Effector memory CD8-positive, alpha-beta T cell (primary cell): ENCODE results near the gene ARSK.
A peak's percentile ranks its signal among the peaks of the same experiment; 100 is the strongest.

ENCODE experiments used
- ATAC-seq: fragments of 150-1000 bp; cut with Tn5 transposase; replicated peaks from 2 replicates; pipeline ENCODE4 v1.10.0; 2021; ENCODE audit warnings: mild to moderate bottlenecking, moderate library complexity
- DNase-seq, 3 experiments: peaks; one replicate each; pipeline ENCODE4 v3.0.0; 2021
- H3K27ac Mint-ChIP-seq, 2 donors: one replicate each; pipeline ENCODE4 v1.8.0; 2022; ENCODE audit warnings: mild to moderate bottlenecking in 2 of 2, mixed read lengths in 2 of 2, moderate library complexity in 2 of 2
- H3K27me3 Mint-ChIP-seq, 2 donors: one replicate each; pipeline ENCODE4 v1.8.0; 2022; ENCODE audit warnings: mixed read lengths in 2 of 2
- H3K36me3 Mint-ChIP-seq: one replicate; pipeline ENCODE4 v1.8.0; 2022; ENCODE audit warnings: mild to moderate bottlenecking, moderate library complexity, mixed read lengths; ENCODE audit not compliant: insufficient read depth
- H3K4me1 Mint-ChIP-seq, 2 donors: one replicate each; pipeline ENCODE4 v1.8.0; 2022; ENCODE audit warnings: low read depth in 2 of 2, mixed read lengths in 2 of 2
- H3K4me3 Mint-ChIP-seq, 2 donors: one replicate each; pipeline ENCODE4 v1.8.0; 2022; ENCODE audit warnings: mild to moderate bottlenecking in 2 of 2, mixed read lengths in 2 of 2, moderate library complexity in 2 of 2
- H3K9me3 Mint-ChIP-seq, 2 donors: one replicate each; pipeline ENCODE4 v1.8.0; 2022; ENCODE audit warnings: mixed read lengths in 2 of 2
- total RNA-seq, 9 experiments: gene quantifications; one replicate each; lab custom pipeline; 2026; lab: John Stamatoyannopoulos, UW

Gene ARSK
- 4.8 to 14.0 (median 6.6) reads per million in 9 experiments for total RNA-seq

- Mint-ChIP-seq H3K36me3 (peaks cover 32% of the 10 kb centered on the region), H3K4me3 (peak within 1 kb of the TSS; percentile 96), H3K27ac (peak within 1 kb of the TSS; percentile 90 to 94), H3K27me3 (no peaks in the 10 kb centered on the region), H3K4me1 (peaks cover 32% of the 10 kb centered on the region in 2 donors), H3K9me3 (no peaks in the 10 kb centered on the region)
- ATAC-seq (peak; percentile 83), DNase-seq (peak; percentile 86 to 90 (median 87))
Measured at GRCh38 chr5:95554647-95555548, at the start of gene ARSK, which contains the start of gene SKIC3. Gene ARSK, plus strand, starts transcription at chr5:95555101. Its CDS starts 178 bp downstream, at chr5:95555279. Gene SKIC3, minus strand, starts transcription at chr5:95554977. Its CDS starts 7,827 bp downstream, at chr5:95547150.

DNA sequence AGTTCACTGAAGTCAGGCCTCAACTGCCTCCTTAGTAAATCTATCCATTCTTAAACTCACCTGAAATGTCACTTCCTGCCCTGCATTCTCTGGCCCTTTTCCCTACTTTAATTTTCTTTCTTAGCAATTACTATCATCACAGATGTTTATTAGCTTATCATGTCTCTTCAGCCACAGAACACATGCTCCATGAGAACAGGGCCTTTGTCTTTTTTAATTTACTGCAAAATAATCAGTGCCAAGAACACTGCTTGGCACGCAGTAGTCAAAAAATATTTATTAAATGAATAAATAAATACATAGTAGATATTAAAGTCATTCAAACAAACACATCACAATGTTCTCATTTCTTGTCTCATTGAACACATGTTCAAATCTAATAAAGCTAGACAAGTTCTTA is 46.4 kb upstream of the ARSK start:
- no peaks in the 10 kb centered on the region for H3K27me3 Mint-ChIP-seq
- no peaks in the 10 kb centered on the region for H3K9me3 Mint-ChIP-seq
- no peak for DNase-seq
- ATAC-seq, result no peak
- no peak overlapping the region for H3K4me3 Mint-ChIP-seq
- H3K27ac Mint-ChIP-seq, result no peak overlapping the region
- peaks cover 73% of the 10 kb centered on the region for H3K36me3 Mint-ChIP-seq
- H3K4me1 Mint-ChIP-seq, result no peaks in the 10 kb centered on the region

DNA sequence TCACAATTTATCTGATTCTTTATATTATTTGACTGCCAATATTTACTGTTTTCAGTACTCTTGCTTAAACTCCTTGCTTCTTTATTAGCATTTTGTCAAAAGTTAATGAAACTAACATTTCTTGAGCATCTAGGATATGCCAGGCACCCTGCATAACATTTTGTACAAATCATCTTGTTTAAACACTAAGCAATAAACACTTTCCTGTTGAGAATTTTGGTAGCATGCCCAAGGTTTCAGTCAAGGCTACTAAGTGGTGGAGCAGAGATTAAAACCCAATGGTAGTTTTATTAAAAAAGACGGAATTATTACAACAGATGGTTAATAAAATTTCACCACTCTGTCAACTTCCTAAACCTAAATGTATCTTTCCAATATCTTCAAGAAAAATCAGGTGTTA is 43.3 kb upstream of the ARSK start:
- no peaks in the 10 kb centered on the region for H3K4me1 Mint-ChIP-seq
- no peaks in the 10 kb centered on the region for H3K9me3 Mint-ChIP-seq
- H3K36me3 Mint-ChIP-seq, result peaks cover 64% of the 10 kb centered on the region
- H3K4me3 Mint-ChIP-seq, result no peak overlapping the region
- no peaks in the 10 kb centered on the region for H3K27me3 Mint-ChIP-seq
- ATAC-seq (no peak), DNase-seq (no peak)
- H3K27ac Mint-ChIP-seq, result no peak overlapping the region

- Mint-ChIP-seq H3K36me3 (peaks cover 57% of the 10 kb centered on the region), H3K4me1 (no peaks in the 10 kb centered on the region), H3K9me3 (no peaks in the 10 kb centered on the region), H3K4me3 (no peak overlapping the region), H3K27ac (peak overlapping the region in 1 of 2 donors; percentile 42), H3K27me3 (no peaks in the 10 kb centered on the region)
- no peak for ATAC-seq
- DNase-seq, result no peak
Measured at GRCh38 chr5:95518417-95518816, 36.5 kb upstream of the ARSK start.

GRCh38 chr5:95519151-95519550 is 35.8 kb upstream of the ARSK start:
- Mint-ChIP-seq H3K9me3 (no peaks in the 10 kb centered on the region), H3K27ac (peak overlapping the region in 1 of 2 donors; percentile 42), H3K4me3 (no peak overlapping the region), H3K27me3 (no peaks in the 10 kb centered on the region), H3K4me1 (no peaks in the 10 kb centered on the region), H3K36me3 (peaks cover 60% of the 10 kb centered on the region)
- ATAC-seq (no peak), DNase-seq (no peak)

DNA sequence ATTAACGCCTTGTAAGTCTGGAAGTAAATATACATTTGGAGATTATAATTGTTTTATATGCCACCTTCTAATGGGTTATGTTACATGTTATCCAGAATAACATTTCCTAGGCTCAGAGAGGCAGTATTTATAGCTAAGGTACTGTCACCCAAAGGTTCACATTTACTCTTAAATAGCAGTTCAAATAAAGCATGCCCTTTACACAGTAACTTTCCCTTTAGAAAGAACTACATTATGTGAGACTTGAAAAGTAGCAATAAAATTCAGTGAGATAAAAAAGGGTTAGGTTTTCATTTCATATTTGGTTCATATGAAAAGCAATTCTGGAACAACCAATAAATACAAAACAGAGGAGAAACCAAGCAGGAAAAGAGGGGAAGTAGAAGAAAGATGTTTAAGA is 35.2 kb upstream of the ARSK start:
- DNase-seq (no peak), ATAC-seq (no peak)
- no peaks in the 10 kb centered on the region for H3K9me3 Mint-ChIP-seq
- no peaks in the 10 kb centered on the region for H3K4me1 Mint-ChIP-seq
- H3K27me3 Mint-ChIP-seq, result no peaks in the 10 kb centered on the region
- no peak overlapping the region for H3K4me3 Mint-ChIP-seq
- H3K36me3 Mint-ChIP-seq, result peaks cover 64% of the 10 kb centered on the region
- no peak overlapping the region for H3K27ac Mint-ChIP-seq

DNA sequence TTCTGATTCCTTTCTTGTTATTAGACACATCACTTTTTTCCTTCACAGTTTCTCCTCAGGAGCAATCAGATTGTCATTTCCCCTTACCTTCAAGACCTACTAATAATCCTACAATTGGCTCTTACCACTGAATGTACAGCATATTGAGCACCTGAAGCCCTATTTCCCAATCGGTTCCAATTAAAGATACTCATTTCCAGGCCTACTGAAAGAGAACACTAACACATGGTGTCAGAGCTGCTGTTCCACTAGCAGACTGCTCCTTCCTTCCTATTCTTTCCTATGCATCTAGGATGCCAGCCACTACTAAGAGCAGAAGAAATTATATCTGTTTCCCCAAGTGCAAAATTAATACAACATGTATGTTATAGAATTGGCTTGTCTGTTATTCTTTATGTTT is 34.7 kb upstream of the ARSK start:
- Mint-ChIP-seq H3K27me3 (no peaks in the 10 kb centered on the region), H3K4me1 (no peaks in the 10 kb centered on the region), H3K36me3 (peaks cover 64% of the 10 kb centered on the region), H3K27ac (no peak overlapping the region), H3K4me3 (no peak overlapping the region), H3K9me3 (no peaks in the 10 kb centered on the region)
- ATAC-seq (no peak), DNase-seq (no peak)

DNA sequence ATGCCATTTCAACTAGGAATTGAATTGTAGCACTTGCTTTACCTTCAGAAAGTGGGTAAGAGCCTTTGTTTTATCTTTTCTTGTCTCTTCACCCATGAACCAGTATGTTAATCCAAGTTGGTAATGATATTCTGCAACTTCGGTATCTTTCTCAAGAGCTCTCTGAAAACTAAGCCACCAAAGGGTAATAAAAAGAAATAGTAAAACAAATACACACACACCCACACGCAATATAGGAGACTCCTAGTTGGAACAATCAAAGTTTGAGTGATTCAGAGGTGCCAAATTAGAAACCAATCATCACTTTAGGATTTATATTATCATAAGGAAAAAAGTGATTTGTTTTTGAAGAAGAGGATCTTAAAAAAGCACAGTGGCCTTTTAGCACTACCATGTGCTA is 30.5 kb upstream of the ARSK start:
- Mint-ChIP-seq H3K27ac (no peak overlapping the region), H3K4me1 (peaks cover 0 to 3% of the 10 kb centered on the region in 2 donors), H3K36me3 (peaks cover 67% of the 10 kb centered on the region), H3K4me3 (no peak overlapping the region), H3K9me3 (no peaks in the 10 kb centered on the region), H3K27me3 (no peaks in the 10 kb centered on the region)
- ATAC-seq, result no peak
- no peak for DNase-seq

GRCh38 chr5:95526871-95527270 is 28.0 kb upstream of the ARSK start:
- H3K27me3 Mint-ChIP-seq, result no peaks in the 10 kb centered on the region
- DNase-seq (no peak), ATAC-seq (no peak)
- H3K4me1 Mint-ChIP-seq, result peaks cover 0 to 3% of the 10 kb centered on the region in 2 donors
- H3K4me3 Mint-ChIP-seq, result no peak overlapping the region
- no peak overlapping the region for H3K27ac Mint-ChIP-seq
- peaks cover 63% of the 10 kb centered on the region for H3K36me3 Mint-ChIP-seq
- no peaks in the 10 kb centered on the region for H3K9me3 Mint-ChIP-seq

- DNase-seq (no peak), ATAC-seq (no peak)
- H3K36me3 Mint-ChIP-seq, result peaks cover 54% of the 10 kb centered on the region
- no peak overlapping the region for H3K4me3 Mint-ChIP-seq
- H3K4me1 Mint-ChIP-seq, result peaks cover 0 to 7% of the 10 kb centered on the region in 2 donors
- H3K27ac Mint-ChIP-seq, result no peak overlapping the region
- no peaks in the 10 kb centered on the region for H3K27me3 Mint-ChIP-seq
- no peaks in the 10 kb centered on the region for H3K9me3 Mint-ChIP-seq
Measured at GRCh38 chr5:95528565-95528964, 26.3 kb upstream of the ARSK start.

DNA sequence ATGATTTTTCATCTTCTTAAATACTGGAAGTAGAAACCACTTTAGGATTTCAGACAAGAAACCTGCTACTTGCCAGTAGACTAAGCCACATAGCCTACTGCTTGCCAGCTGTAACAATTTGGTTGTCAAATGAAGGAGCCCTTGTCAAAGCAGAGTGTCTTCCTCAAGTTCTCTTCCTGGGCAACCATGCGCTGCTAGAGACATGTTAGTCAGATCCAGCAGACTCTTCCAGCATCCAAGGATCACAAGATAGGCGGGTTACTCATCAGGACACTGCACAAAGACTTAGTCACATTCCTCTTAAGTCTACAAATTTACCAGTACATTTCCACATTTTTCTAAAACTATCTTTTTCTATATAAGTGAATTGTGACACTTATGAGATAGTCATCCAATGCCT is 24.5 kb upstream of the ARSK start:
- no peak for DNase-seq
- H3K9me3 Mint-ChIP-seq, result no peaks in the 10 kb centered on the region
- peaks cover 48% of the 10 kb centered on the region for H3K36me3 Mint-ChIP-seq
- no peak overlapping the region for H3K4me3 Mint-ChIP-seq
- H3K4me1 Mint-ChIP-seq, result peaks cover 5 to 21% of the 10 kb centered on the region in 2 donors
- H3K27me3 Mint-ChIP-seq, result no peaks in the 10 kb centered on the region
- no peak for ATAC-seq
- H3K27ac Mint-ChIP-seq, result no peak overlapping the region

DNA sequence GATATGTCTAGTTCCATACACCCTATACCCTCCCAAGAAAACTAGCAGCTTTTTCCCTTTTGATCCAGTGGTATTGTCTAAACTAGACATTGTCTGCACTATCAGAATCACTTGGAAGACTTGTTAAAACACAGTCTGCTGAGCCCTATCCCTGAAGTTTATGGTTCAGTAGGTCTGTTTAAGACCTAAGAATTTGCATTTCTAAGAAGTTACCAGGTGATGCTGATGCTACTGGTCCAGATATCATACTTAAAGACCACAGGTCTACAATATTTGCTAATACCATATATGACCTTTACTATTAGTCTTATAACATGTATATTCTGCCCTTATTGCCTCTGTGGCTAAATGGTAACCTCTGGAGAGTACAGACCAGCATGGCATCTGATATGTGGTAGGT is 23.4 kb upstream of the ARSK start:
- Mint-ChIP-seq H3K36me3 (peaks cover 48% of the 10 kb centered on the region), H3K27me3 (no peaks in the 10 kb centered on the region), H3K27ac (no peak overlapping the region), H3K9me3 (no peaks in the 10 kb centered on the region), H3K4me1 (peaks cover 5 to 21% of the 10 kb centered on the region in 2 donors), H3K4me3 (no peak overlapping the region)
- ATAC-seq (no peak), DNase-seq (no peak)

- no peaks in the 10 kb centered on the region for H3K27me3 Mint-ChIP-seq
- ATAC-seq (no peak), DNase-seq (no peak)
- H3K36me3 Mint-ChIP-seq, result peaks cover 46% of the 10 kb centered on the region
- H3K4me3 Mint-ChIP-seq, result no peak overlapping the region
- H3K27ac Mint-ChIP-seq, result no peak overlapping the region
- H3K4me1 Mint-ChIP-seq, result peaks cover 5 to 22% of the 10 kb centered on the region in 2 donors
- no peaks in the 10 kb centered on the region for H3K9me3 Mint-ChIP-seq
Measured at GRCh38 chr5:95532415-95532814, 22.5 kb upstream of the ARSK start.

- peaks cover 39% of the 10 kb centered on the region for H3K36me3 Mint-ChIP-seq
- H3K4me3 Mint-ChIP-seq, result no peak overlapping the region
- DNase-seq (no peak), ATAC-seq (no peak)
- no peaks in the 10 kb centered on the region for H3K27me3 Mint-ChIP-seq
- no peak overlapping the region for H3K27ac Mint-ChIP-seq
- no peaks in the 10 kb centered on the region for H3K9me3 Mint-ChIP-seq
- H3K4me1 Mint-ChIP-seq, result peaks cover 5 to 22% of the 10 kb centered on the region in 2 donors
Measured at GRCh38 chr5:95533106-95533505, 21.8 kb upstream of the ARSK start.
